PFSK-1 (cell line): Measurements from ENCODE around the gene MAP6.

Source experiments
- FOXP2 ChIP-seq: optimal IDR thresholded peaks from 2 replicates; pipeline ENCODE3; 2011; ENCODE audit warnings: borderline replicate concordance, control low read depth, inconsistent platforms; ENCODE audit not compliant: insufficient read depth; ENCODE audit errors: extremely low read length, extremely low read depth
- POLR2AphosphoS5 ChIP-seq: IDR thresholded peaks from 2 replicates; pipeline ENCODE4 v1.6.1; 2012; ENCODE audit warnings: low read depth, mild to moderate bottlenecking, control low read depth, low read length, moderate library complexity
- REST ChIP-seq, 2 experiments: IDR thresholded peaks; 2 replicates each; pipeline versions ENCODE4 v1.6.1 to v1.8.0; 2011 to 2012; ENCODE audit warnings: low read depth in 2 of 2, low read length in 2 of 2, control low read depth in 1 of 2, inconsistent platforms in 1 of 2, mild to moderate bottlenecking in 1 of 2, moderate library complexity in 1 of 2; ENCODE audit not compliant: insufficient read depth in 1 of 2
- SIN3A ChIP-seq: IDR thresholded peaks from 2 replicates; pipeline ENCODE4 v1.6.1; 2012; ENCODE audit warnings: mild to moderate bottlenecking, low read length, moderate library complexity, borderline replicate concordance; ENCODE audit not compliant: insufficient read depth
- TAF1 ChIP-seq: IDR thresholded peaks from 2 replicates; pipeline ENCODE4 v1.6.1; 2012; ENCODE audit warnings: low read length, control low read depth, borderline replicate concordance; ENCODE audit not compliant: insufficient read depth

- TF ChIP-seq POLR2AphosphoS5 (no peak), TAF1 (no peak), FOXP2 (no peak), REST (IDR thresholded peaks at IDR 0.05; ENCODE audit: insufficient read depth in 1 of 2, low read depth in 2 of 2, low read length in 2 of 2) (no peak), SIN3A (no peak)
These were observed 115.7 kb downstream of the MAP6 start for GRCh38 chr11:75553182-75553581.
